HCT116 (cell line): ENCODE results near the gene TMOD4. TPM values are rescaled to one million over a fixed set of nuclear protein-coding genes. Genes with fewer than 3 reads are reported as not detected.

Experiments
- ATAC-seq: fragments of 200-7000 bp; cut with Tn5 transposase; 2 replicates; pipeline ENCODE4 v1.9.1; 2020; ENCODE audit warnings: mild to moderate bottlenecking, moderate library complexity
- BruUV-seq: library from RNA; stranded (reverse); fragments of 400-500 nt; replicated peaks from 2 replicates; lab custom pipeline; 2021; lab: Mats Ljungman, UMichigan
- CTCF ChIA-PET: fragments of 300-600 bp; sonication (Branson Sonifier 250); formaldehyde crosslinking; loops from one replicate; lab custom pipeline; 2021; ENCODE audit warnings: antibody characterized with exemption; lab: Charles Lee
- POLR2A ChIA-PET: fragments of 300-600, 350-600 bp; sonication (Branson Sonifier 250); formaldehyde crosslinking; loops from one replicate; lab custom pipeline; 2021; ENCODE audit warnings: antibody characterized with exemption; lab: Charles Lee
- RAD21 ChIA-PET, 2 experiments: fragments of 300-600 bp; sonication (Branson Sonifier 250); formaldehyde crosslinking; loops; one replicate each; lab custom pipeline; 2023; ENCODE audit warnings: low total read pairs in 2 of 2; ENCODE audit not compliant: uncharacterized antibody in 2 of 2, unreplicated experiment in 2 of 2, low non-redundant PET in 1 of 2; lab: Charles Lee
- DNase-seq: peaks from one replicate; pipeline ENCODE4 v3.0.0-alpha.2; 2010; ENCODE audit warnings: low read depth, low spot score
- H2AFZ ChIP-seq: fragments of 200-600 bp; shearing (Covaris generic), sonication (generic); 2 replicates; pipeline ENCODE4 v1.6.1; 2017; ENCODE audit warnings: low read depth, mixed run types, mixed read lengths, antibody characterized with exemption, low read length; ENCODE audit not compliant: poor library complexity, severe bottlenecking
- H3K27ac ChIP-seq: 2 replicates; pipeline ENCODE4 v1.5.1; 2012; ENCODE audit warnings: low read depth, low read length
- H3K27me3 ChIP-seq: fragments of 200-600 bp; sonication (generic); 2 replicates; pipeline ENCODE4 v1.6.1; 2016; ENCODE audit warnings: mixed run types, low read length, mixed read lengths; ENCODE audit not compliant: insufficient read depth
- H3K36me3 ChIP-seq, 2 experiments: fragments of 200-500 bp in 1 of 2; fragments of 200-600 bp in 1 of 2; sonication (Bioruptor generic) in 1 of 2; sonication (generic) in 1 of 2; 2 replicates each; pipeline versions ENCODE4 v1.5.1 to v1.6.1; 2014 to 2016; ENCODE audit warnings: low read length in 2 of 2, inconsistent platforms in 1 of 2, mixed read lengths in 1 of 2, mixed run types in 1 of 2; ENCODE audit not compliant: insufficient read depth in 2 of 2, control insufficient read depth in 1 of 2
- H3K4me1 ChIP-seq, 2 experiments: fragments of 200-600 bp in 1 of 2; sonication (generic) in 1 of 2; 2 replicates each; pipeline versions ENCODE4 v1.5.1 to v1.6.1; 2012 to 2017; ENCODE audit warnings: low read length in 2 of 2, inconsistent platforms in 1 of 2, mild to moderate bottlenecking in 1 of 2, mixed read lengths in 1 of 2, mixed run types in 1 of 2, moderate library complexity in 1 of 2; ENCODE audit not compliant: insufficient read depth in 2 of 2, control insufficient read depth in 1 of 2
- H3K4me2 ChIP-seq: fragments of 200-600 bp; sonication (generic); 2 replicates; pipeline ENCODE4 v1.6.1; 2017; ENCODE audit warnings: mixed run types, low read length, mixed read lengths
- H3K4me3 ChIP-seq, 2 experiments: fragments of 200-600 bp in 1 of 2; sonication (generic) in 1 of 2; replicated peaks in 1 of 2; 2 replicates each; pipeline ENCODE4 v1.5.1; 2011 to 2016; ENCODE audit warnings: low read length in 2 of 2, control low read depth in 1 of 2, low read depth in 1 of 2, mild to moderate bottlenecking in 1 of 2, mixed read lengths in 1 of 2, mixed run types in 1 of 2
- H3K79me2 ChIP-seq: fragments of 200-600 bp; sonication (generic); 2 replicates; pipeline ENCODE4 v1.6.1; 2017; ENCODE audit warnings: mild to moderate bottlenecking, mixed run types, low read length, moderate library complexity, mixed read lengths; ENCODE audit not compliant: insufficient read depth
- H3K9ac ChIP-seq: fragments of 200-600 bp; sonication (generic); 2 replicates; pipeline ENCODE4 v1.6.1; 2016; ENCODE audit warnings: low read length, mixed read lengths
- H3K9me2 ChIP-seq: fragments of 200-600 bp; sonication (generic), shearing (Covaris generic); 2 replicates; pipeline ENCODE4 v1.6.1; 2017; ENCODE audit warnings: mixed run types, mild to moderate bottlenecking, moderate library complexity; ENCODE audit not compliant: insufficient read depth
- H3K9me3 ChIP-seq, 2 experiments: fragments of 200-500 bp in 1 of 2; fragments of 200-600 bp in 1 of 2; sonication (Bioruptor generic) in 1 of 2; sonication (generic) in 1 of 2; 2 replicates each; pipeline ENCODE4 v1.6.1; 2014 to 2017; ENCODE audit warnings: low read length in 2 of 2, mixed read lengths in 2 of 2, inconsistent platforms in 1 of 2, low read depth in 1 of 2, mild to moderate bottlenecking in 1 of 2, mixed run types in 1 of 2, moderate library complexity in 1 of 2; ENCODE audit not compliant: control insufficient read depth in 1 of 2, insufficient read depth in 1 of 2
- H4K20me1 ChIP-seq: fragments of 200-600 bp; sonication (generic), shearing (Covaris generic); 2 replicates; pipeline ENCODE4 v1.6.1; 2017; ENCODE audit warnings: mixed run types, mild to moderate bottlenecking, moderate library complexity; ENCODE audit not compliant: insufficient read depth
- CEBPB ChIP-seq: IDR thresholded peaks from 2 replicates; pipeline ENCODE4 v1.6.1; 2012; ENCODE audit warnings: low read depth
- EGR1 ChIP-seq: IDR thresholded peaks from 2 replicates; pipeline ENCODE4 v1.6.1; 2012; ENCODE audit warnings: low read depth
- EZH2 ChIP-seq: fragments of 200-600 bp; sonication (generic); IDR thresholded peaks from 2 replicates; pipeline ENCODE4 v1.6.1; 2017; ENCODE audit warnings: antibody characterized with exemption, mixed run types
- EZH2phosphoT487 ChIP-seq: fragments of 200-600 bp; IDR thresholded peaks from 2 replicates; pipeline ENCODE4 v1.6.1; 2018; ENCODE audit warnings: antibody characterized with exemption, borderline replicate concordance
- POLR2AphosphoS5 ChIP-seq: IDR thresholded peaks from 2 replicates; pipeline ENCODE4 v1.6.1; 2011; ENCODE audit warnings: mild to moderate bottlenecking, low read depth, low read length, moderate library complexity
- RAD21 ChIP-seq: IDR thresholded peaks from 2 replicates; pipeline ENCODE4 v1.6.1; 2012; ENCODE audit warnings: low read depth, mild to moderate bottlenecking
- SP1 ChIP-seq: IDR thresholded peaks from 2 replicates; pipeline ENCODE4 v1.6.1; 2012; ENCODE audit warnings: low read depth
- SRF ChIP-seq: IDR thresholded peaks from 2 replicates; pipeline ENCODE4 v1.6.1; 2012; ENCODE audit warnings: low read depth
- YY1 ChIP-seq: IDR thresholded peaks from 2 replicates; pipeline ENCODE4 v1.6.1; 2011; ENCODE audit warnings: low read length, low read depth, moderate library complexity, mild to moderate bottlenecking; ENCODE audit not compliant: insufficient replicate concordance; ENCODE audit errors: extremely low read depth
- intact Hi-C: fragments of 100-400 bp; cut with micrococcal nuclease; formaldehyde crosslinking; loops from 2 replicates; pipeline ENCODE4 v1.10.0; 2022
- total RNA-seq: library from RNA; stranded (reverse); gene quantifications from one replicate; pipeline ENCODE4 v1.2.1, GENCODE V29; 2021; ENCODE audit not compliant: unreplicated experiment
- TF ChIP-seq, protein P1 (sequence below), 3 experiments: fragments of 200-600 bp in 1 of 3; sonication (generic) in 1 of 3; IDR thresholded peaks in 2 of 3; conservative IDR thresholded peaks in 1 of 3; 2 replicates each; pipeline ENCODE4 v1.5.1; 2012 to 2017; ENCODE audit warnings: low read depth in 2 of 3, low read length in 2 of 3, antibody characterized with exemption in 1 of 3, borderline replicate concordance in 1 of 3, control low read depth in 1 of 3, mild to moderate bottlenecking in 1 of 3, mixed read lengths in 1 of 3, mixed run types in 1 of 3, moderate library complexity in 1 of 3; ENCODE audit not compliant: insufficient read depth in 1 of 3
- TF ChIP-seq, protein P2 (sequence below): IDR thresholded peaks from 2 replicates; pipeline ENCODE4 v1.6.1; 2011; ENCODE audit warnings: mild to moderate bottlenecking, low read length, moderate library complexity; ENCODE audit not compliant: insufficient replicate concordance; ENCODE audit errors: extremely low read depth
- TF ChIP-seq, protein P3 (sequence below): IDR thresholded peaks from 2 replicates; pipeline ENCODE4 v1.6.1; 2012

TMOD4 gene
- total RNA-seq, 1 experiment from 2014 or later, result 1.8 TPM

- BruUV-seq, result no TSS peak
- CTCF ChIA-PET, result no interaction called here
- POLR2A ChIA-PET, result no interaction called here
- peak; percentile 65 for DNase-seq
- TF ChIP-seq CEBPB (no peak), RAD21 (no peak), EGR1 (no peak), YY1 (no peak), POLR2AphosphoS5 (peak; percentile 80), EZH2phosphoT487 (no peak), SRF (no peak), EZH2 (no peak), SP1 (peak; percentile 49)
- TF ChIP-seq, protein P1, sequence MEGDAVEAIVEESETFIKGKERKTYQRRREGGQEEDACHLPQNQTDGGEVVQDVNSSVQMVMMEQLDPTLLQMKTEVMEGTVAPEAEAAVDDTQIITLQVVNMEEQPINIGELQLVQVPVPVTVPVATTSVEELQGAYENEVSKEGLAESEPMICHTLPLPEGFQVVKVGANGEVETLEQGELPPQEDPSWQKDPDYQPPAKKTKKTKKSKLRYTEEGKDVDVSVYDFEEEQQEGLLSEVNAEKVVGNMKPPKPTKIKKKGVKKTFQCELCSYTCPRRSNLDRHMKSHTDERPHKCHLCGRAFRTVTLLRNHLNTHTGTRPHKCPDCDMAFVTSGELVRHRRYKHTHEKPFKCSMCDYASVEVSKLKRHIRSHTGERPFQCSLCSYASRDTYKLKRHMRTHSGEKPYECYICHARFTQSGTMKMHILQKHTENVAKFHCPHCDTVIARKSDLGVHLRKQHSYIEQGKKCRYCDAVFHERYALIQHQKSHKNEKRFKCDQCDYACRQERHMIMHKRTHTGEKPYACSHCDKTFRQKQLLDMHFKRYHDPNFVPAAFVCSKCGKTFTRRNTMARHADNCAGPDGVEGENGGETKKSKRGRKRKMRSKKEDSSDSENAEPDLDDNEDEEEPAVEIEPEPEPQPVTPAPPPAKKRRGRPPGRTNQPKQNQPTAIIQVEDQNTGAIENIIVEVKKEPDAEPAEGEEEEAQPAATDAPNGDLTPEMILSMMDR (IDR thresholded peaks at IDR 0.05 in 2 of 3, conservative IDR thresholded peaks at IDR 0.05 in 1 of 3; ENCODE audit: borderline replicate concordance in 1 of 3, insufficient read depth in 1 of 3, low read depth in 2 of 3, low read length in 2 of 3), result no peak
- TF ChIP-seq, protein P2, sequence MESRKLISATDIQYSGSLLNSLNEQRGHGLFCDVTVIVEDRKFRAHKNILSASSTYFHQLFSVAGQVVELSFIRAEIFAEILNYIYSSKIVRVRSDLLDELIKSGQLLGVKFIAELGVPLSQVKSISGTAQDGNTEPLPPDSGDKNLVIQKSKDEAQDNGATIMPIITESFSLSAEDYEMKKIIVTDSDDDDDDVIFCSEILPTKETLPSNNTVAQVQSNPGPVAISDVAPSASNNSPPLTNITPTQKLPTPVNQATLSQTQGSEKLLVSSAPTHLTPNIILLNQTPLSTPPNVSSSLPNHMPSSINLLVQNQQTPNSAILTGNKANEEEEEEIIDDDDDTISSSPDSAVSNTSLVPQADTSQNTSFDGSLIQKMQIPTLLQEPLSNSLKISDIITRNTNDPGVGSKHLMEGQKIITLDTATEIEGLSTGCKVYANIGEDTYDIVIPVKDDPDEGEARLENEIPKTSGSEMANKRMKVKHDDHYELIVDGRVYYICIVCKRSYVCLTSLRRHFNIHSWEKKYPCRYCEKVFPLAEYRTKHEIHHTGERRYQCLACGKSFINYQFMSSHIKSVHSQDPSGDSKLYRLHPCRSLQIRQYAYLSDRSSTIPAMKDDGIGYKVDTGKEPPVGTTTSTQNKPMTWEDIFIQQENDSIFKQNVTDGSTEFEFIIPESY, result no peak
- TF ChIP-seq, protein P3, sequence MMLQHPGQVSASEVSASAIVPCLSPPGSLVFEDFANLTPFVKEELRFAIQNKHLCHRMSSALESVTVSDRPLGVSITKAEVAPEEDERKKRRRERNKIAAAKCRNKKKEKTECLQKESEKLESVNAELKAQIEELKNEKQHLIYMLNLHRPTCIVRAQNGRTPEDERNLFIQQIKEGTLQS, result no peak
- RAD21 ChIA-PET, result no interaction called here
- intact Hi-C loops, result no loop called here
- Histone ChIP-seq H3K9me3 (no peaks in the 10 kb centered on the region), H3K4me1 (peaks cover 8 to 17% of the 10 kb centered on the region in 2 experiments; a peak in 3 of 4 replicates), H3K36me3 (no peaks in the 10 kb centered on the region), H3K9ac (peak within 1 kb of the TSS; percentile 59), H3K4me3 (peak within 1 kb of the TSS; percentile 50 to 68), H3K79me2 (no peaks in the 10 kb centered on the region), H4K20me1 (no peaks in the 10 kb centered on the region), H3K9me2 (no peaks in the 10 kb centered on the region), H3K27me3 (no peaks in the 10 kb centered on the region), H3K4me2 (peak within 1 kb of the TSS; percentile 91), H3K27ac (peak within 1 kb of the TSS; percentile 13; the same call in 1 of the 2 replicates), H2AFZ (no peak within 1 kb of the TSS)
- peak; percentile 100 for ATAC-seq
These were observed 29.2 kb downstream of the TMOD4 start, which contains the start of gene SEMA6C for GRCh38 chr1:151146412-151147131. Gene SEMA6C (minus strand): TSS chr1:151146631. CDS start chr1:151142621, 4,010 bp downstream.
